Measurements from ENCODE around the gene CPEB3.
"Not testable (repeated sequence)": the region's sequence is repeated elsewhere in the genome, so short reads cannot be mapped to it uniquely, and the experiment has no call there.

CPEB3 gene

GRCh38 chr10:92265687-92266258 lies 25.1 kb downstream of the CPEB3 start:
- no peak for DNase-seq

DNA sequence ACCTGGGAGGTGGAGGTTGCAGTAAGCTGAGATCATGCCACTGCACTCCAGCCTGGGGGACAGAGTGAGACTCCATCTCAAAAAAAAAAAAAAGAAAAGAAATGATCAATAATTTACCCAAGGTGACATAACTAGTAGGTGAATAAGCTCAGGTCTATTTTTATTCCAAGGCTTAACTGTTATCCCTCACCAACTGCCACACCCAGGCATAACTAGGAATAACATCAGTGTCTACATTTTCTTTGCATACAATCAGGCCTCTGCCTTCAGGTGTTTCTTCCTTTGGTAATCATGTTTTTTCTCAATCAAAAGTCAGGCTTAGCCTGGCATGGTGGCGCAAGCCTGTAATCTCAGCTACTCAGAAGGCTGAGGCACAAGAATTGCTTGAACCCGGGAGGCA lies 26.6 kb downstream of the CPEB3 start:
- no peak for DNase-seq

DNA sequence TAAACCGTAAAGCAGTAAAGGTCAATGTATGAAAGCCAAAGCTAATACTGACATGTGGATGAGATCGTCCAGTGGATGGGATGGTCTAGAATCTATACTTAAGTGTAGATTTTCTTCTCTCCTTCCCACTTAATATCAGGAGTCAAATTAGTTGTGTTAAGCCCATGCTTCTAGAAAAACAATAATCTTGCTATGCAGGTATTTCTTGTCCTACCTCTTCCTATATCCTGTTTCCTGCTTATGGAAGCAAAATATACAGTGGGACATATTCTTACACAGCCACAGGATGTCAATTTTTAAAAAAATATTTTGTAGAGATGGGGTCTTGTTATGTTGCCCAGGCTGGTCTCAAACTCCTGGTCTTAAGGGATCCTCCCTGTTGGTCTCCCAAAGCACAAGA lies 27.5 kb downstream of the CPEB3 start:
- DNase-seq = no peak

- no peak for DNase-seq
Observed at GRCh38 chr10:92248566-92248965, 42.3 kb downstream of the CPEB3 start.

DNA sequence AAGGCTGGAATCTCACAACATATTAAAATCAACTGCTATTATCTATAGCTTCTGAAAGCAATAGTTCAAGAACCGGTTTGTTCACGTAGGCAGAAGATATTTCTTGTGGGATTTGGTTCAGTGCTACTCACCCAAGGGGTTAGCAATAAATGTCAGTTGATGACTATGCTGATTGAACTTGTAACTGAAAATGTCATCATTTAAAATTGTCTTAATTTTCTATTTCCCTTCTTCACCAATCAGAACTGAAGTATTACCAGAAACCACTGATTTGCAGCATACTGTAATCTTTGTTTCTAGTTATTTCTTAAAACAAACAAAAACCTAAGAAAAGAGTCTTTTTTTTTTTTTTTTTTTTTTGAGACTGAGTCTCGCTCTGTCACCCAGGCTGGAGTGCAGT lies 46.1 kb downstream of the CPEB3 start:
- DNase-seq = no peak

GRCh38 chr10:92242910-92243671 lies 47.8 kb downstream of the CPEB3 start:
- DNase-seq = peak; percentile 50 to 53

- no peak for DNase-seq
Observed at GRCh38 chr10:92242380-92242779, 48.5 kb downstream of the CPEB3 start.

- DNase-seq = no peak
Observed at GRCh38 chr10:92241501-92241900, 49.4 kb downstream of the CPEB3 start.

- DNase-seq = peak in 1 of 2 donors; percentile 9
Observed at GRCh38 chr10:92241158-92241500, 49.7 kb downstream of the CPEB3 start.

DNA sequence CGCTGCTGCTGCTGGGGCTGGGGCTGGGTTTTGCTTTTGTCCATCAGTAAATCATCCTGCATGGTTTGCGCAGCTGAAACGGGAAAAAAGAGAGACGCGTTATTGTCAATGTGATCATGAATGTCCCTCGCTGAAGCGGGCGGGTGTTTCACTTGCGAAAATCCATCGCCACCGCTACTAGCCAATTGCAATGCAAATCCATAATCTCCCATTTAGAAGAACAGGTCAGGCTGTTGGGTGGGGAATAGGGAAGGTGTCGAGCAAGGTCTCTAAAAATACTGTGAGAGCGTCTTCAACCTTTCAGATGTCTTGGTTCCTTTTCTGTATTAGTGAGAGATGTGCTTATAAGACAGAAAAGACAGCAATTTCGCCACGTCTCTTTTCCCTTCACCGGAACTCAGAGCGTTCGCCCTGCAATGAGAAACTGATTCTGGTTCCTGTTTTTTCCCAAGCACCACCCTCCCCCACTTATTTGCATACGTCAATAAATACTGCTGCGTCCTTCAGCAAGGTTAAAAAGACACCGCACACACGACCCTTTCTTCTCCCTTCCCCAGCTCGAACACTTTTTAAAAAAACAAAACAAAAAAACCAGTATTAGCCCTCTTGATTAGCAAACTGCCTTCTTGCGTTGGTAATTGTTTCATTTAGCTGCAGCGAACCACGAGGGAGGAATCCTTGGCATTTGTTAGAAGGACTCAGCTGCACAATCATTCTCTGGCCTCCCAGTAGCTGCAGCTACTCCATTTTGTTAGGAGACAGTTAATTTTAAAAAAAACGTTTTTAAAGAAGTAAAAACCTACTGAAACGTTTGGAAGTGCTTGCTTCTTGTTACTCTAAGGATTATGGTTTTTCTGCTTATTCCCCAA lies 50.4 kb downstream of the CPEB3 start:
- peak; percentile 51 to 62 for DNase-seq

DNA sequence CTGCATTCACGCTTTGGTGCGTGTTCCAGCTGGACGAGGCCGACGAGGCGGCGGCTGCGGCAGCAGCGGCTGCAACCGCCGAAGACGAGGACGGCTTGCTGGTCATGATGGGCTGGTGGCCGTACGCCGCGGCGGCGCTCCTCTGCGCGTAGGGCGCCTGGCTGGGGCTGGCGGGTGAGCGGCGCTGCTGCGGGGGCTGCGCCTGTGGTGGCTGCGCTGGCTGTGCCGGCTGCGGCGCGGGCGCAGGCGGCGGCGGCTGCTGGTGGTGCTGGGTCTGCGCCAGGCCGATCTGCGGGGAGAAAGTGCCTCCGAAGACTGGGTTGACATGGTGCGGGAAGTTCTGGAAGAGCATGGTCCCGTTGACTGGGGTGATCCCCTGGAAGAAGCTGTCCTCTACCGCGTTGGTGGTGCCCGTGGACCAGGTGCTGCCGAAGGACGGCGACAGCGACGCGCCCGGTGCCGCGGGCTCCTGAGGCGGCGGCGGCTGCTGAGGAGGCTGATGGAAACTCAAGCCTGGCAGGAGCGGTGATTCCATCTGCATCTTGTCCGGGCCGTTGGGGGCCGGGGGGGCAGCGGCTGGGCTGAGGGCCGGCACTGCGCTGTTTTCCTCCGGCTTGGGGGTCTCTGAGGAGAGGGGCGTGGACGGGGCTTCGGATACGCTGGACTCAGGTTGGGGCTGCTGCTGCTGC lies 51.1 kb downstream of the CPEB3 start:
- peak; percentile 11 to 42 for DNase-seq

DNA sequence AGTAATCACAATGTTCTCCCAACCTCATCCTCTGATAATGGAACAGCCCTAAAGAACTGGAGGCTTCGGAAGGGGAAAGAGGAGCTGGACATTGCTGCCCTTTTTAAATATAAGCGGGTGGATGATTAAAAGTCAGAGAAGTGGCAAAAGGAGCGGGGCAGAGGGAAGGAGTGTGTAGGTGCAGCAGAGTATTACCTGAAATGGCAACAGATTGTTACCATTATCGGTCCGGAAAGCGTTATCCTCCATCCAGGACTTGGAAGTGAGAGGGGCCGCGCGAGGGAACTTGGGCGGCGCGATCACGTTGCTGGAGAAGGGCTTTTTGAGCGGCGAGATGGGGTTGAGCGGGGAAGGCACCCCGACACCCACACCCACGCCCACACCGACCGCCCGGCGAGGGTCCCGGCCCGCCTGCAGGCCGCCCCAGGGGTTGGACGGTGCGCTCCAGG lies 51.7 kb downstream of the CPEB3 start:
- DNase-seq = no peak

- DNase-seq = no peak
Observed at GRCh38 chr10:92238586-92239098, 52.2 kb downstream of the CPEB3 start.

DNA sequence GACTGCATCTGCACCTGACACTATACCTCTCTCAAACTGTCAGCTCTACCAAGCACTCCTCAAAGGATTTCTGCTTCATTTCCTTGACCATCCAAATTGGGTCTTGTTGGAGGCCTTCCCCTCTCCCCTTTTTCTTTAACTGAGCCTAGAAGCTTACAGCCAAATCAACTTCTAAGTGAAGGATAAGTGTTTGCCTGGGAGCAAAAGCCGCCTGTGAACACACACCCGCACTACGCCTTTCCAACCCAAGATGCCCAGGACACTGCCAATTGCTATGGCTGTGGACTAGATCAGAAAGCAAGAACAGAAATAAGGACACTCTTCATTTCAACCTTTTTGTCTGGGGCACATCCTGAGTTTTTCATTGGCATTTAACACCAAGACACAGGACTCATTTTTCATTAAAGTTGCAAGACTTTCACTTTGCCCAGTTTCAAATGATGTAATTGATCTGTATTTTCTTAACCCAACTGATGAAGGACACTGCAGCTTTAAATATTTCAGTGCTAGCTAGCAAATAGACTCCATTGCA lies 52.8 kb downstream of the CPEB3 start:
- no peak for DNase-seq

DNA sequence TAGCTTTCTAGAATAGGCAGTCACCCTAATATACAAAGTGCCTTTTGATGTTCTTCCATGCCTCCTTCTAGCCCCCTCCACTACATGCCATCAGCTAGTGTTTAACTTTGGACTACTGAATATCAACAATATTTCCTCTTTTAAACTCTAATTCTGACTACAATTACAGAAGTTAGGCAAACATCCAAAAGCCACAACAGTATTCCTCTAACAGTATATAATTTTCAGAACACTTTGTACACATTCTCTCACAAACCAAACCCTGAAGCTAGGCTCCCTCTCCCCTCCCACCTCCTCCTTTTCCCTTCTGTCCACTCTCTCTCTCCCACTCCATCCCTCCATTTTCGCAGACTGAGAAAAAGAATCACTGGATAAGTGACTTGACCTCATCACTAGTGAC lies 59.7 kb downstream of the CPEB3 start:
- no peak for DNase-seq

- no peak for DNase-seq
Observed at GRCh38 chr10:92222603-92223262, 68.1 kb downstream of the CPEB3 start.

DNA sequence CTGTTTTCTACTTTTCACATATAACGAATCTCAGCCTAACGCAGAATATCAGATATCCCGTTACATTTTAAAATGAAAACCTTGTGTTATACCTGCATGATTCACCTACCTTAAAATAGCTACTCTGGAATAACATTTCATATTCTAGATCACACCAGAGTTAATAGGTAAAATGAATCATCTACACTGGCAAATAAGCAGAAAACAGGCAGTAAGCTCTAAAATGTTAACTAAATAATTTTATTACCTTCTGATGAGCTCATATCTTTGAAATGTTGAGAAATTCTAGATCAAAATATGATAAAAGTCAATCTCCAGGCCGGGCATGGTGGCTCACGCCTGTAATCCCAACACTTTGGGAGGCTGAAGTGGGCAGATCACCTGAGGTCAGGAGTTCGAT lies 71.3 kb downstream of the CPEB3 start:
- DNase-seq = no peak

- DNase-seq = no peak
Observed at GRCh38 chr10:92218569-92218968, 72.3 kb downstream of the CPEB3 start.

DNA sequence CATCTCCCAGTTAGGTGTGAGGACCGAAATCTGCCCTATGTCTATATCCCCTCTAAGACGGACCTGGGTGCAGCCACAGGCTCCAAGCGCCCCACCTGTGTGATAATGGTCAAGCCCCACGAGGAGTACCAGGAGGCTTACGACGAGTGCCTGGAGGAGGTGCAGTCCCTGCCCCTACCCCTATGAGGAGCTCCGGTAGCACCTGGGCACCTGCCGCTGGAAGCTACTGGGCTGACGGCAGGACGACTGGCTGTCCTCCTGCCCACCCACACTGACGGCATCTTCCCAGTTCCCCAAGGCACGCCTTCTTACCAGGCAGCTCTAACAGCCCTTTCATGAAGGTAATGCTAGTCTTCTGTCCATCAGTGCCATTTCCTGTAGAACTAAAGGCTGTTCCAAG lies 74.3 kb downstream of the CPEB3 start:
- DNase-seq = not testable (repeated sequence)

DNA sequence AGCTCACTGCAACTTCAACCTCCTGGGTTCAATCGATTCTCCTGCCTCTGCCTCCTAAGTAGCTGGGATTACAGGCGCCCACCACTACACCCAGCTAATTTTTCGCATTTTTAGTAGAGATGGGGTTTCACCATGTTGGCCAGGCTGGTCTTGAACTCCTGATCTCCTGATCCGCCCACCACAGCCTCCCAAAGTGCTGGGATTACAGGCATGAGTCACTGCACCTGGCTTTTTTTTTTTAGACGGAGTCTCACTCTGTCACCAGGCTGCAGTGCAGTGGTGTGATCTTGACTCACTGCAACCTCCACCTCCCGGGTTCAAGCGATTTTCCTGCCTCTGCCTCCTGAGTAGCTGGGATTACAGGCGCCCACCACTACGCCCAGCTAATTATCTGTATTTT lies 75.7 kb downstream of the CPEB3 start:
- not testable (repeated sequence) for DNase-seq

DNA sequence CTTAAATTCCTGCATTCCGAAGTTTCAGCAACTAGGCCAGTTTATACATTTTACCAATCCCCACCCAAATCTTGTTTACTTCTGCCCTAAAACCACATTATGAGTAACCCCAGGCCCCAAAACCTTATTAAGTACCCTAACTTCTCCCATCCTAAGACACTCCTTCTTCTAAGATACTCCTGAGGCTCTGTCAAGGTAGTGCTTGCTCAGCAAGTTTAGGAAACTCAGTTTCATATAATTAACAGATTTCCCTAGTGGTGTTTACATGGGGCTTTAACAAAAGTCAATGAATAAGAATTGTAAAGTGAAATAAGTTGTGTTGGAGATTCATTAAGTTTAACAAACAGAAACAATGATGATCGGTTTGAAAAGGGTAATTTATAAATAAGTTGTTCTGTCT lies 77.8 kb downstream of the CPEB3 start:
- DNase-seq = no peak

- no peak for DNase-seq
Observed at GRCh38 chr10:92208736-92209135, 82.1 kb downstream of the CPEB3 start.

Measured in CD4-positive, alpha-beta T cell treated with Interferon alpha-2 for 1 hour (primary cell).